ENCODE measurements around the gene BTN2A1. TPM values are rescaled to one million over a fixed set of nuclear protein-coding genes. Genes with fewer than 3 reads are reported as not detected.

Gene BTN2A1
- 2.3 and 4.8 TPM in 2 replicates for total RNA-seq

DNA sequence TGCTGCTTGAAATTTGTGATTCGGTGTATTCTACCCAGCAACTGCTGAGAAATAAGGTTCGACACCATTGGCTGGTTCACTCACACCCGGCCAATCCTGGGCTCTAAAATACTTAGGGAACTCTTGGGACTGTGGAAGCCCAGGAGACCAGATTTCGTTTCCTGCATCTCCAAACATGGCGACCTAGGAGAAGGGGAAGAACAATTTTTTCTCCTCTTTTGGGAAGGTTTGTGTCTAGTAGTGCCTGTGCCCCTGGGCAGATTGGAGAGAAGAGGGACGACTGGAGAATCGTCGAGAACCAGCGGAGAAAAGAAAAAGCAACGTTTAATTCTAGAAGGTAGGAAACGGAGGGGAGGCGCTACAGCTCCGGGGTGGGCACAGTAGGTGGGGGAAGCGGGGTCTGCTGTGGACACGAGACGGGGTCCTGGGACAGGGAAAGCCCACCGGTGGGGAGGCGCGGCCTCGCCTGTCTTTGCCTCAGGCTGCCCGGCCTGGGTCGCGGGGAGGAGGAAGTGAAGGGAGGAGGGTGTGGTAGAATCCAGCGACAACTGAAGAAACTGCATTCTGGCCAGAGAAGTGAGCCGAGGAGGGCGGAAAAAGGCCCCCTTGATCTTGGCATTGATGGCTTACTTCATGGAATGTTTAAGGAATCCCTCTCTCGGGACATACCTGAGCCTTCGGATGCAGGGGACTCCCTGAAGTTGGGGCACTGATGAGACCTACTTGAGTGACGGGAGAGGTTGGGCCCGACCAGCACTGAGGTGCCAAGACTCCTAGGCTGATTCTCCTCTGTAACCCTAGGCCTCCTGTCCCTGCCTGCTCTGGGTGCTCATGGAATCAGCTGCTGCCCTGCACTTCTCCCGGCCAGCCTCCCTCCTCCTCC lies at the start of gene BTN2A1:
TSS of gene BTN2A1 (plus strand) at position 150 of the 883 bp plus-strand sequence. CDS start at position 832, 682 bp downstream.

DNA sequence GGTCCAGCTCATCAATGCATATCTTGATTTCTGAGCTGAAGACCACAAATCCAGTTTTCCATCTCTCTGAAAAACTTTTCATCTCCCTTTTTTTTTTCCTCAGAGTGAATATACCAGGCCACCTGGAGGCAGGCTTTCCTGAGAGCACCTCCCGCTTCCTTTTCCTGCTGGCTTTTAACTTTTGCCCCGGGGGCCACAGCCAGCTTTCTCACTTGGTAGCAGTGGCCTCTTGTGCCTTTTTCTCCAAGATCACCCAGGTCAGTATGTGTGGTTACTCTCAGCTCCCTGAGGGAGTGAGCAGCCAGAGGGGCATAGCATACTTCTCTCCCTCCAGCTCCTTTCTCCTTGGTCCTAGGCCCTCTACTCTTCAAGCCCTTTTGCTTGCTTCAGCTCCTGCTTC lies 42.3 kb downstream of the BTN2A1 start, which contains the start of gene BTN1A1:
TSS of gene BTN1A1 (plus strand) at position 202 of the 400 bp plus-strand sequence. CDS start 984 bp downstream, outside the sequence.

Other genes starting within 250 kb of the BTN2A1 start
- gene BTN3A2, start 92.8 kb upstream of the BTN2A1 start, total RNA-seq = 3.4 and 10.4 TPM in 2 replicates
- 3.2 and 12.5 TPM in 2 replicates for gene BTN2A2, start 74.8 kb upstream of the BTN2A1 start, total RNA-seq
- 4.7 and 17.1 TPM in 2 replicates for gene BTN3A1, start 55.7 kb upstream of the BTN2A1 start, total RNA-seq
- 0.43 and 5.1 TPM in 2 replicates for gene BTN3A3, start 17.5 kb upstream of the BTN2A1 start, total RNA-seq
- gene BTN1A1, start 42.3 kb downstream of the BTN2A1 start, total RNA-seq = not detected in 2 replicates
- 85.3 and 103 TPM in 2 replicates for gene HMGN4, start 80.4 kb downstream of the BTN2A1 start, total RNA-seq
- gene ABT1, start 139.0 kb downstream of the BTN2A1 start, total RNA-seq = 17.4 and 19.0 TPM in 2 replicates
- gene ZNF322, start 201.8 kb downstream of the BTN2A1 start, total RNA-seq = 10.1 and 15.3 TPM in 2 replicates